LNCAP (cell line): ENCODE results near the gene SYT1.

Experiments used
- CTCF ChIP-seq: fragments of 450-650 bp; IDR thresholded peaks from 2 replicates; pipeline ENCODE4 v1.5.1; 2017; ENCODE audit warnings: mild to moderate bottlenecking

Gene SYT1

GRCh38 chr12:79393842-79394241 is 529.3 kb downstream of the SYT1 start:
- no peak for TF ChIP-seq CTCF

DNA sequence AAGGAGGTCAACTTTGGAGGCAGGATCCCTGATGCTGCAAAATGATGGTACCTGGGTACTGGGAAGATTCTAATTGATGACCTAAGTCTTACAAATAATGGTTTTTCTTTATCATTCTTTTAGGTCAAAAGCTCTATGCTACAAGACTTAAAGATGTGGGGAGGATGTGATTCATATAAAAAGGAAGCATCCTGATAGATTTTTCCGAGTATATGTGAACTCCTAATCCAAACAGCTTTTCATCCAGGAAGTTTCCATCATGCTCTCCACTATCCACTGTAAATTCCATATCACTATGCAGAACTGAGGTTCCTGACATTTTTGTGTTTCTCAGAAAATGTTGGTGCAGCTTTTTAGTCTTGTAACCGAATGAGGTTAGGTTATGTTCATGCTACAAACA is 533.0 kb downstream of the SYT1 start:
- no peak for TF ChIP-seq CTCF

DNA sequence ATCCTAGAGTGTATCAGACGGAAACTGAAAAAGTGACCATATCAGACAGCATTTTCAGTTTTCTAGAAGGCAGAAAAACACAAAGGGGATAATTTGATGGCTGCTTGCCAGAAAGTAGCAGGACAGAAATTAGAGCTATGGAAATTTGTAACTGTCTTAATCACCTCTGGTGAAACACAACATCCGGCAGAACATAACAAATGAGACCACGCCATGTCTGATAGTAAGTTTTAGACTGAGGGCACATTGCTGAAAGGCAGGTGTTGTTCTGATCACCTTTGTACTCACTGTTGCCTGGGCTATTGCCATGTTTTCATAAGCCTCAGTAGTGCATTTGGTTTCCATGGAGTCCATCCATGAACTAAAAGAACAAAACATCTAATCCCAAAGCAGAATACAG is 535.9 kb downstream of the SYT1 start:
- no peak for TF ChIP-seq CTCF

DNA sequence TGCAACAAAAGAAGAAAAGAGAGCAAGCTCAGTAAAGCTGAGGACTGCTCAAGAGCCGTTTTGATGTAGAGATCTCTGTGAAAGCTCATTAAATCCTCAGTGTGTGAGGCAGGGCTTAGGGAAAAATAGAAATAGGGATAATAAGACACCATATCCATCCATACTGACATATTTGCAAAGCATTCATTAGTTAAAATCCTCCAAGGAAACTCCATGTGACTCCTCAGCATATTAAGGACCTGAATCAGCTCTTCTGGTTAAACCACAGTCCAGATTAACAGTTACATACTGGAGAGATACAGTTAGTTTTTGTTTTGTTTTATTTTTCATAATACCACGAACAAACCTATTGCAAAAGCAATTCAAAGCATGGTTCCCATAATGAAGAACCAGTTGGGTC is 538.0 kb downstream of the SYT1 start:
- TF ChIP-seq CTCF = no peak

DNA sequence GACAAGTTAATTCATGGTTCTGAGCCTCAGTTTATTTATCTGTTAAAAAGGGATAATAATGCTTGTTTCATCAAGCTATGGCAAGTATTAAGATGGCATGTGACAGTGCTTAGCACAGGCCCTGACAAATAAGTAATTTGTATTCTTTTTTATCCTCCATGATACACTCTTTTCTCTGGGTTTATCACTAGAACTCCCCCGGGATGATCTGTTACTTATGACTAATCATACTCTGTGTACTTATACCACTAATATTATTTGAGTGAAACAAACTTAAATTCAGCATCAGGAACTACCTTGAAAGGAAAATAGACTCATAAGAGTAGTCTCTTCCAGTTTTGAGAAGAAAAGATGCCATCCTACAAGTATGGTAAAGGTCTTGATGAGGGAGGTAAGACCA is 542.4 kb downstream of the SYT1 start:
- no peak for TF ChIP-seq CTCF

GRCh38 chr12:79407671-79408622 is 543.4 kb downstream of the SYT1 start:
- TF ChIP-seq CTCF = peak; percentile 88

DNA sequence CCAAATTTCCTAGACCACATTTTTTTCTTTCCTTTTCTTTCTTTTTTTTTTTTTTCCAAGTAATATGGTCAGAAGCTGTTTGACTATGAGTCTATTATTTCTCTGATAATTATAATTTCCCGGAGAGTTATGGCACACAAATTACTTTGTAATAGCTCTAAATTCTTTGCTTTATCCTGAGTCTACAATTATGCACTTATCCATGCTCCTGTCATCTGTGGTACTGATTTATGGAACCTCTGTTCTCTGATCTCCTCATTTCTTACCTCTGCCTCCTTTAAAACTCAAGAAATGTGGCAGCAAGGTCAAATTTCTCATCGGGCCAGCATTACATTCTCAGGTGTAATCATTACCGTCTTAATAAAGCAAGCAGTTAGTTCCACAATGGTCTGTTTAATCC is 544.1 kb downstream of the SYT1 start:
- no peak for TF ChIP-seq CTCF

GRCh38 chr12:79409562-79409961 is 545.0 kb downstream of the SYT1 start:
- TF ChIP-seq CTCF = no peak
